Measurements from ENCODE around the gene TENM4. TPM values are rescaled to one million over a fixed set of nuclear protein-coding genes. Genes with fewer than 3 reads are reported as not detected.

The TENM4 gene
- total and polyA plus RNA-seq, 2 of the 8 experiments (the other 6 are each of a cell fraction or from before 2014, with no cell fraction given), result 3.5 to 7.2 TPM

DNA sequence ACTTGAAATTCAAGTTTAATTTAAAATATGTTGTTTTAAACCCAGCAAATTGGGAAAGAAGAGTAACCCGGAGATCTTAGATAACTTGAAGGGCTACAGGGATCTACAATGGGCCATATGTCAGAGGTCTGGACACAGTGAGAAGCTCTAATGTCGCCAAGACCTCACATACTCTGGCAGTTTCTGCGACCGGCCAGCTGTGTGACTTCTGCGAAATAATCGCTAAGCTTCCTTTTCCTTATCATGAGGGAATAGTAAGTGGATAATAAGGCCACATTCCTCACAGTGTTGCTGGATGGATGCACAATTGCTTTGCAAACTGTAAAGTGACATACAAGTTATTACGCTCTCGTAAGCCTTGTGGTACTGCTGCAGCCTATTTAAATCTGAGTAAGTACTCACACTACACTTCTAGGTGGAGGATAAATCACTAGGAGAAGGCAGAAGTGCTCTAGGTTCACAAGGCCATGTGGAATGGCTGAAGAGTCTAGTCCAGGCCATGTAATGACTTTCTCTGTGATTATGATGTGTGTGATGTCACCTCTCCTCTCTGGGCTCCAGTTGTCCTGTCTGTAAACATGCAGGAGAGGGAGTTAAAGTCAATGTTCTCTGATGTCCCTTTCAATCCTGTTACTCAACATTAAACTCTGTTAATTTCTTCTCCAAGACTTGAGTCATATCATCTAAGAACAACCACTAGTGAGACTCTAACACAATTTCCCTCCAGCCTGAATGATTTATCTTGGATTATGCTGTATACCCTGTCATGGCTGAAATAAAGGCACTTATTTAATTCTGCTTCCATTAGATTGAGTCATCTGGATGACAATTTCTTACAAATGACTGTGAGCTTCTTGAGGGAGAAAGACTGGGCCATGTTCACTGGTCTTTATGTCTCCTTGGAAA, 673.5 kb downstream of the TENM4 start:
- H3K9me3 ChIP-seq (ENCODE audit: insufficient read depth in 2 of 2, low read depth in 1 of 2, low read length in 1 of 2), result no peaks in the 10 kb centered on the region
- no peak overlapping the region for H3K23ac ChIP-seq (ENCODE audit: insufficient read length)
- ChIA-PET CTCF (ENCODE audit: partially characterized antibody) (interaction anchor here (1.3 to 1.5 kb wide), 3 partner anchors 31 to 121 kb away, joined by 3 read pairs; no protein-coding TSS in a partner anchor), POLR2A (ENCODE audit: partially characterized antibody) (no interaction called here)
- no peak overlapping the region for H3K18ac ChIP-seq (ENCODE audit: extremely low read depth, low read length)
- no peaks in the 10 kb centered on the region for H3K27me3 ChIP-seq (replicated peaks in 1 of 4; ENCODE audit: control insufficient read depth in 3 of 4, extremely low read depth in 1 of 4, insufficient read depth in 3 of 4, low read length in 3 of 4)
- H2AK5ac ChIP-seq (ENCODE audit: low read depth, low read length), result no peak overlapping the region
- H4K8ac ChIP-seq (ENCODE audit: extremely low read depth, insufficient read depth, low read length), result no peak overlapping the region
- H4K20me1 ChIP-seq (replicated peaks in 1 of 2; ENCODE audit: control insufficient read depth in 1 of 2, insufficient read depth in 2 of 2, low read length in 2 of 2), result no peaks in the 10 kb centered on the region
- no peak overlapping the region for H3K27ac ChIP-seq (ENCODE audit: low read depth, low read length)
- H2BK12ac ChIP-seq (ENCODE audit: low read depth, low read length), result no peak overlapping the region
- H3K9ac ChIP-seq (replicated peaks in 1 of 4; ENCODE audit: extremely low read depth in 1 of 4, low read depth in 3 of 4, low read length in 3 of 4), result no peak overlapping the region
- H3K4me3 ChIP-seq (ENCODE audit: extremely low read depth in 1 of 4, insufficient read depth in 2 of 4, low read depth in 3 of 4, low read length in 4 of 4), result no peak overlapping the region
- H3K23me2 ChIP-seq (ENCODE audit: low read depth, low read length), result no peaks in the 10 kb centered on the region; the same call in 1 of the 2 replicates
- no peak overlapping the region for H2AFZ ChIP-seq (ENCODE audit: low read length)
- TF ChIP-seq TAF7 (optimal IDR thresholded peaks at IDR 0.05; ENCODE audit: borderline replicate concordance, low read depth, low read length) (no peak), JUND (IDR thresholded peaks at IDR 0.05; ENCODE audit: low read length) (no peak), POU5F1 (IDR thresholded peaks at IDR 0.05; ENCODE audit: low read depth, low read length) (no peak), CBX8 (IDR thresholded peaks at IDR 0.05; ENCODE audit: borderline replicate concordance, low read depth, low read length) (no peak)
- no peak overlapping the region for H4K91ac ChIP-seq (replicated peaks; ENCODE audit: insufficient read length, low read length)
- DNase-seq (ENCODE audit: low read depth in 1 of 2, low spot score in 2 of 2) (no peak), FAIRE-seq (no peak)
- no peak overlapping the region for H2BK20ac ChIP-seq (ENCODE audit: low read length)
- H2BK120ac ChIP-seq (replicated peaks; ENCODE audit: low read depth, low read length), result no peak overlapping the region
- H3K36me3 ChIP-seq (ENCODE audit: control insufficient read depth in 2 of 4, insufficient read depth in 4 of 4, low read length in 3 of 4), result no peaks in the 10 kb centered on the region
- no peaks in the 10 kb centered on the region for H3K4me1 ChIP-seq (replicated peaks in 1 of 4; ENCODE audit: control insufficient read depth in 3 of 4, insufficient read depth in 4 of 4, low read length in 3 of 4)
- no peak overlapping the region for H3K56ac ChIP-seq (replicated peaks; ENCODE audit: insufficient read length, low read depth, low read length)
- H2BK5ac ChIP-seq (ENCODE audit: low read depth, low read length), result no peak overlapping the region
- no peak overlapping the region for H3K4me2 ChIP-seq (ENCODE audit: insufficient read depth in 1 of 2, low read depth in 2 of 2, low read length in 2 of 2)
- 92% methylated on average over 8 of the region's 8 CpGs; no CpG with 5 or more reads in 1 of the 2 experiments for WGBS, 2 experiments (ENCODE audit: extremely low coverage in 1 of 2, insufficient coverage in 1 of 2, insufficient read length in 1 of 2, insufficient replicate concordance in 2 of 2, low coverage in 1 of 2, low lambda C conversion rate in 2 of 2, missing lambda C conversion rate in 1 of 2)
- H3K14ac ChIP-seq (ENCODE audit: insufficient read length), result no peak overlapping the region
- H3K4ac ChIP-seq (replicated peaks; ENCODE audit: insufficient read length, low read depth, low read length), result no peak overlapping the region
- no peak overlapping the region for H2BK15ac ChIP-seq (ENCODE audit: low read length)
- no peak overlapping the region for H4K5ac ChIP-seq (ENCODE audit: insufficient read length, low read depth, low read length)
- H3K79me2 ChIP-seq (ENCODE audit: control insufficient read depth in 1 of 2, insufficient read depth in 2 of 2, low read length in 2 of 2), result no peaks in the 10 kb centered on the region
- no peaks in the 10 kb centered on the region for H3K79me1 ChIP-seq (ENCODE audit: low read depth, low read length)
